HG03575 (cell line): ENCODE results near the gene TTLL9.

Experiments used
- ATAC-seq: cut with Tn5 transposase; IDR thresholded peaks from one replicate; pipeline ENCODE4 v1.9.1; 2021; ENCODE audit not compliant: unreplicated experiment, insufficient number of reproducible peaks, low FRiP score; ENCODE audit errors: extremely low read depth

The TTLL9 gene

GRCh38 chr20:31835977-31836852 lies 34.2 kb upstream of the TTLL9 start:
- no peak for ATAC-seq

GRCh38 chr20:31836853-31837608 lies 33.4 kb upstream of the TTLL9 start:
- no peak for ATAC-seq

- ATAC-seq, result no peak
Observed at GRCh38 chr20:31837896-31838397, 32.5 kb upstream of the TTLL9 start.

GRCh38 chr20:31838646-31839292 lies 31.7 kb upstream of the TTLL9 start:
- no peak for ATAC-seq

GRCh38 chr20:31839782-31840487 lies 30.5 kb upstream of the TTLL9 start:
- no peak for ATAC-seq

GRCh38 chr20:31840906-31841816 lies 29.3 kb upstream of the TTLL9 start:
- ATAC-seq, result no peak

- no peak for ATAC-seq
Observed at GRCh38 chr20:31841928-31842327, 28.5 kb upstream of the TTLL9 start.

- no peak for ATAC-seq
Observed at GRCh38 chr20:31842471-31843157, 27.8 kb upstream of the TTLL9 start.

- ATAC-seq, result no peak
Observed at GRCh38 chr20:31843288-31843687, 27.1 kb upstream of the TTLL9 start.

- ATAC-seq, result no peak
Observed at GRCh38 chr20:31843881-31844280, 26.6 kb upstream of the TTLL9 start.

GRCh38 chr20:31844737-31845299 lies 25.6 kb upstream of the TTLL9 start:
- no peak for ATAC-seq

- no peak for ATAC-seq
Observed at GRCh38 chr20:31845300-31845863, 25.1 kb upstream of the TTLL9 start, which contains the start of gene FOXS1. Gene FOXS1 (minus strand): TSS chr20:31845604. CDS start chr20:31845542, 62 bp downstream.

- ATAC-seq, result no peak
Observed at GRCh38 chr20:31846793-31847138, 23.7 kb upstream of the TTLL9 start.

- no peak for ATAC-seq
Observed at GRCh38 chr20:31848088-31848999, 22.1 kb upstream of the TTLL9 start.

- ATAC-seq, result no peak
Observed at GRCh38 chr20:31849306-31849930, 21.0 kb upstream of the TTLL9 start.
